IPS-20b (cell line): ENCODE measurements around the gene VENTX.
A peak's percentile ranks its signal among the peaks of the same experiment; 100 is the strongest.
"Not testable (repeated sequence)": the region's sequence is repeated elsewhere in the genome, so short reads cannot be mapped to it uniquely, and the experiment has no call there.

Source experiments
- H3K27ac ChIP-seq: one replicate; pipeline ENCODE4 v1.5.1; 2013; ENCODE audit warnings: low read length
- H3K27me3 ChIP-seq: 2 replicates; pipeline ENCODE4 v1.6.1; 2013; ENCODE audit warnings: mild to moderate bottlenecking, low read length, inconsistent platforms; ENCODE audit not compliant: insufficient read depth
- H3K36me3 ChIP-seq: 2 replicates; pipeline ENCODE4 v1.6.1; 2013; ENCODE audit warnings: low read depth, mild to moderate bottlenecking, inconsistent platforms, low read length, moderate library complexity; ENCODE audit not compliant: insufficient read depth
- H3K4me1 ChIP-seq: 2 replicates; pipeline ENCODE4 v1.6.1; 2013; ENCODE audit warnings: mild to moderate bottlenecking, control low read depth, inconsistent platforms, low read length, moderate library complexity; ENCODE audit not compliant: insufficient read depth
- H3K4me3 ChIP-seq: 2 replicates; pipeline ENCODE4 v1.5.1; 2013; ENCODE audit warnings: mild to moderate bottlenecking, low read length, inconsistent platforms
- H3K9ac ChIP-seq: 2 replicates; pipeline ENCODE4 v1.6.1; 2013; ENCODE audit warnings: low read depth, mild to moderate bottlenecking, inconsistent platforms, low read length, moderate library complexity
- H3K9me3 ChIP-seq: 2 replicates; pipeline ENCODE4 v1.6.1; 2013; ENCODE audit warnings: mild to moderate bottlenecking, low read depth, low read length, inconsistent platforms; ENCODE audit not compliant: insufficient read depth

Gene VENTX

DNA sequence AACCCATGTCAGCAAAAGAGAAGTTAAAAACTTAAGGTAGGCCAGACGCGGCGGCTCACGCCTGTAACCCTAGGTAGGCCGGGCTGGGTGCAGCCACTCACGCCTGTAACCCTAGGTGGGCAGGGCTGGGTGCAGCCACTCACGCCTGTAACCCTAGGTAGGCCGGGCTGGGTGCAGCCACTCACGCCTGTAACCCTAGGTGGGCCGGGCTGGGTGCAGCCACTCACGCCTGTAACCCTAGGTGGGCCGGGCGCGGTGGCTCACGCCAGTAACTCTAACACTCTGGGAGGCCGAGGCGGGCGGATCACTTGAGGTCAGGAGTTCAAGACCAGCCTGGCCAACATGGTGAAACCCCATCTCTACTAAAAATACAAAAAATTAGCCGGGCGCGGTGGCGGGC lies 15.9 kb upstream of the VENTX start:
- not testable (repeated sequence) for H3K9ac ChIP-seq, H3K4me1 ChIP-seq, H3K36me3 ChIP-seq, H3K4me3 ChIP-seq, H3K9me3 ChIP-seq, H3K27ac ChIP-seq, H3K27me3 ChIP-seq

DNA sequence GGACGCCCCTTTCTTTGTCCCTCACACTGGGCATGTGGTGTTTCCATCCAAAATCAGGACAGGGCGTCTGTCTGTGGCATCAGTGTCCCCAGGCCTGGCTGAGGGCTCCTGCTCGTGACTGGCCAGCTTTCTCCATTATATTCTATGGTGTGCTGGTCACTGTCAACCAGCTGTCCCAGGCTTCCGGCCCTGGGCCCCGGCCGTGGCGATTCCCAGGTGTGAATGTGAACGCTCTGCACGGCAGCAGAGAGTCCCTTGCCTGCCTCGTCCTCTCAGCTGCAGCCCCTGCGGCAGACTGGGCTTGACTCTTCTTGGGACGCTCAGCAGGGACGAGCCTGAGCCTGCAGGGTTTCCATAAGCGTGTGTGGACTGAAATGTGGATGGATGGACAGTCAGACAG lies 13.6 kb upstream of the VENTX start:
- Histone ChIP-seq H3K27ac (no peak overlapping the region), H3K9me3 (no peaks in the 10 kb centered on the region), H3K27me3 (peaks cover 24% of the 10 kb centered on the region), H3K9ac (no peak overlapping the region), H3K36me3 (no peaks in the 10 kb centered on the region), H3K4me1 (no peaks in the 10 kb centered on the region), H3K4me3 (no peak overlapping the region)

DNA sequence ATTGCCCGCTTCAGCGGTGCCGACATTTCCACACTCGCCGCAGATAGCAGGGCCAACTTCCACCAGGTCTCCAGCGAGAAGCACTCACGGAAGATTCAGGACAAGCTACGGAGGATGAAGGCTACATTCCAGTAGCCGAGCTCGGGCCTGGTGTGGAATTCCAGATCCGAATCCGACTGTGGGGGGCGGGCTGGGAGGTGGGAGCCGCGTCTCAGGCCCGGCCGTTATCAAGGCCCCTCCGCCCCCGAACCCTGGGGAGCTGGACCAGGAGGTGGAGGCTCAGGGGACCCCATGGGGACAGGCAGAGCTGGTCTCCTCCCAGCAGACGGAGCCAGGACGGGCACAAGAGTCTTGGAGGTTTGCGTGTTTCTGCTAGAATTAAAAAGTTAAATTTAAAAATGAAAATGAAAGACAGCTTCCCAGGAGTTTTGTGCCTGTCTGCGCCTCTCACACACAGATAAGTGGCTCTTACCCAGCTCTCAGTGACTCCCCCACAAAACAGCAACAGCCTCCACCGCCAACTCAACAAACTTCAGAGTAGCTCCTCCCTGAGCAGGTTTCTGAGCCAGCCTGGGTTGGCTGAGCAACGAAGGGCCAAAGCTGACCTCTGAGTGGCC lies 12.8 kb upstream of the VENTX start:
- no peaks in the 10 kb centered on the region for H3K4me1 ChIP-seq
- H3K27me3 ChIP-seq, result peaks cover 32% of the 10 kb centered on the region
- H3K36me3 ChIP-seq, result no peaks in the 10 kb centered on the region
- no peaks in the 10 kb centered on the region for H3K9me3 ChIP-seq
- no peak overlapping the region for H3K27ac ChIP-seq
- no peak overlapping the region; the same call in 1 of the 2 replicates for H3K9ac ChIP-seq
- no peak overlapping the region for H3K4me3 ChIP-seq

DNA sequence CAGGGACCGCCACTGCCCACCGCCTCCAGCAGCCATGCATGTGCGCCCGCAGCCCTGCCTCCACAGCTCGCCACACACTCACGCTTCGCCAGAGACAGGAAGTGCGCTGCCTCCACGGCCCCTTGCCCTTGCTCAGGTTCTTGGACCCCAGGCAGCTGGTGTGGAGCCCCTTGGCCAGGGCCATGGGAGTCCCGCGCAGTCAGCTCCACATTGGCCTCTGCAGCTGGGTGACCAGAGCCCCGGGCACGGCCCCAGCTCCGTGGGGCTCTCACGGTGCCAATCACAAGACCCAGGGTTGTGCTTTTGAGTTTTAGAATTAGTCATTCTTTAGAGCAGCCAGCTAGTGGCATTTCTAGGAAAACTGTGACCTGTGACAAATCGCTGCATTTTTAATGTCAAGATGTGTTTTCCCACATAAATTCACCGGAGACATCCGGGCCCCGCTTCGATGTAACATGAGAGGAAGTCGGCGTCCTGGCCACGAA lies 11.9 kb upstream of the VENTX start:
- Histone ChIP-seq H3K4me3 (no peak overlapping the region), H3K36me3 (no peaks in the 10 kb centered on the region), H3K4me1 (no peaks in the 10 kb centered on the region), H3K9ac (no peak overlapping the region), H3K27ac (no peak overlapping the region), H3K27me3 (peaks cover 39% of the 10 kb centered on the region), H3K9me3 (no peaks in the 10 kb centered on the region)

DNA sequence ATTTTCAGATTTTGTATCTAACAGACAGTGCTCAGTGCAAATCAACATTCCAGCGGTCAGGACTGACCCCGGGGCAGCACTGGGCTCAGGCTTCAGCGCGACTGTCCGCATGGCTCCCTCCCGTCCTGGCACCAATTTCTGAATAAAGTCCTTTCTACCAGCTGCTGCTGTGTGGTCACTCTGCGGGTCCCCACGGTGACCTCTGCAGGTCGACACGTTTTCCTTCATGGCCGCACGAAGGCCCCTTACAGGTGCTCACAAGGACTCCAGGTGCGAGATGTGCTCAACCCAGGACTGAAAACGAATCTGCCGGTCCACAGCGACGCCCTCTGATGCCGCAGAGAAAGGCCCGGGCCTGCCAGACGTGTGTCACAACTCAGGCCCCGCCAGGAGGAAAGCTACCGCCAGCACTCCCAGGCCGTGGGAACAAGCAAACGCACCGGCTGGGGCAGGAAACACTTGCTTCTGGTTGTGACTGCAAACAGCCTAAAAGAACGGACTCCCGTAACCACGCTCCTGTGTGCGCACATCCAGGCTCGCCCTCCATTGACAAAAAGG lies 11.3 kb upstream of the VENTX start:
- Histone ChIP-seq H3K4me3 (no peak overlapping the region), H3K27me3 (peaks cover 44% of the 10 kb centered on the region), H3K9me3 (no peaks in the 10 kb centered on the region), H3K27ac (no peak overlapping the region), H3K9ac (no peak overlapping the region), H3K36me3 (no peaks in the 10 kb centered on the region), H3K4me1 (no peaks in the 10 kb centered on the region; the same call in 1 of the 2 replicates)

DNA sequence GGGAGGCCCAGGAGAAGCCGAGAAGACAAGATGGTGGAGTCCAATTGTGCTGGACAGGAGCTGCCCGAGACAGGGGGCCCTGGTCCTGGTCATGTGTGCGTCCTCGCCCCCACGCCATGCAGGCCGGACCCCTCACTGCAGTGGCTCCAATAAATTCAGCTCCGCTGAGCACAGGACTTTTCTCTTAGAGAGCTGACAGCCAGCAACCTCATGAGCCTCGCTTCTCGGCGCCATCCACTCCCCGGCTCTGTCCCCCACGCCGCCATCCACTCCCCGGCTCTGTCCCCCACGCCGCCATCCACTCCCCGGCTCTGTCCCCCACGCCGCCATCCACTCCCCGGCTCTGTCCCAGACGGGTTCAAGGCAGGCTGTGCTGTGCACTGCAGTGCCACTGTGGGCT lies 10.4 kb upstream of the VENTX start:
- H3K36me3 ChIP-seq, result no peaks in the 10 kb centered on the region
- peaks cover 6% of the 10 kb centered on the region; the same call in 1 of the 2 replicates for H3K4me1 ChIP-seq
- H3K4me3 ChIP-seq, result no peak overlapping the region
- H3K9me3 ChIP-seq, result no peaks in the 10 kb centered on the region
- H3K9ac ChIP-seq, result no peak overlapping the region
- no peak overlapping the region for H3K27ac ChIP-seq
- peaks cover 54% of the 10 kb centered on the region for H3K27me3 ChIP-seq

DNA sequence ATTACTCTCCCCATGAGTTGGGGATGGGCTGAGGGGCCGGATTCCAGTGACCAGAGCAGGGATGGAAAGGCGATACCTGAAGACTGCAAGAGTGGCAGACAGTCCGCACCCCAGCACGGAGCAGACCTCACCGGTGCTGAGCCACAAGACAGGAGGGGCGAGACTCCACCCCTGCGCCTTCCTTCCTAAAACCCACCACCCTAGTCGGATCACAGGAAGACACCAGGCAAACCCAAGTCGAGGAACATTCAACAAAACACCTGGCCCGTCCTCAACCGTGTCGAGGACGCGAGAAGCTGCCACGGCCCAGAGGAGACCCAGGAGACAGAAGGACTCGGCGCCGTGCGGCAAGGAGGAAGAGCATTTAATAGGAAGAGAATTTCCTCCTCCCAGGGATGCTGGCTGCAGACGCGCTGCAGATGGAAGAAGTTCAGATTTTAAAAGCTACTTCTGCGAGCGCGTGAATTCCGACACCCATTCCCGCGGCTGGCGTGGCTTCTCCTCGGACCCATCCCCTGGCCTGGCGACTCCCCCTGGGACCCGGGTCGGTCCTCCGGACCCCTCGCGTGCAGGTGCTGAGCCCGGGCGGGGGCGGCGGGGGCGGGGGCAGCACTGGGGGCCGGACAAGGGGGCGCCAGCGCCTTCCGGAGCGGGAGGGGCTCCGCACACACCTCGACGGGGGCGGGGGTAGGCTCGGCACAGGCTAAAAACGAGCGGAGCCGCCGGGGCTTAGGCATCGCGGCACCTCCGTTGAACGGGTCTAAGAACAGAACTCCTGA lies 8.2 kb upstream of the VENTX start:
- Histone ChIP-seq H3K4me1 (peaks cover 7% of the 10 kb centered on the region; the same call in 1 of the 2 replicates), H3K27ac (no peak overlapping the region), H3K27me3 (peaks cover 76% of the 10 kb centered on the region), H3K4me3 (peak overlapping the region; percentile 58), H3K9ac (no peak overlapping the region), H3K9me3 (no peaks in the 10 kb centered on the region), H3K36me3 (no peaks in the 10 kb centered on the region)

DNA sequence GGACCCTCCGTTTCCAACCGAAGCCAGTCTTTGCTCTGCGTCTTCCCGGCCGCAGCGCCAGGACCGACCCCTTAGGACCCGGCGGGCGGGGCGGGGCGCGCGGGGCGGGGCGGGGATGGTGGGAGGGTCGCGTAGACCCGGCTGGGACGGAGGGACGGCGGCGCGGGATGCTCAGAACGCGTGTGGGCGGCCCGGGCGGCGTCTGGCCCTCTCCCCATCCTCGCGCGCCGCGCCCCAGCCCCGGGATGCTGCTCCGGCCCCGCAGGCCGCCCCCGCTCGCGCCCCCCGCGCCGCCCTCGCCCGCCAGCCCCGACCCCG lies 7.7 kb upstream of the VENTX start, which contains the start of gene UTF1:
Gene UTF1 (plus strand): TSS at position 174 of the 318 bp plus-strand sequence. CDS start 72 bp downstream, at position 246.
- H3K27me3 ChIP-seq, result peaks cover 80% of the 10 kb centered on the region
- no peaks in the 10 kb centered on the region for H3K9me3 ChIP-seq
- no peak within 1 kb of the TSS for H3K9ac ChIP-seq
- H3K4me3 ChIP-seq, result peak within 1 kb of the TSS; percentile 58
- no peaks in the 10 kb centered on the region for H3K36me3 ChIP-seq
- H3K27ac ChIP-seq, result no peak within 1 kb of the TSS
- peaks cover 7% of the 10 kb centered on the region; the same call in 1 of the 2 replicates for H3K4me1 ChIP-seq

DNA sequence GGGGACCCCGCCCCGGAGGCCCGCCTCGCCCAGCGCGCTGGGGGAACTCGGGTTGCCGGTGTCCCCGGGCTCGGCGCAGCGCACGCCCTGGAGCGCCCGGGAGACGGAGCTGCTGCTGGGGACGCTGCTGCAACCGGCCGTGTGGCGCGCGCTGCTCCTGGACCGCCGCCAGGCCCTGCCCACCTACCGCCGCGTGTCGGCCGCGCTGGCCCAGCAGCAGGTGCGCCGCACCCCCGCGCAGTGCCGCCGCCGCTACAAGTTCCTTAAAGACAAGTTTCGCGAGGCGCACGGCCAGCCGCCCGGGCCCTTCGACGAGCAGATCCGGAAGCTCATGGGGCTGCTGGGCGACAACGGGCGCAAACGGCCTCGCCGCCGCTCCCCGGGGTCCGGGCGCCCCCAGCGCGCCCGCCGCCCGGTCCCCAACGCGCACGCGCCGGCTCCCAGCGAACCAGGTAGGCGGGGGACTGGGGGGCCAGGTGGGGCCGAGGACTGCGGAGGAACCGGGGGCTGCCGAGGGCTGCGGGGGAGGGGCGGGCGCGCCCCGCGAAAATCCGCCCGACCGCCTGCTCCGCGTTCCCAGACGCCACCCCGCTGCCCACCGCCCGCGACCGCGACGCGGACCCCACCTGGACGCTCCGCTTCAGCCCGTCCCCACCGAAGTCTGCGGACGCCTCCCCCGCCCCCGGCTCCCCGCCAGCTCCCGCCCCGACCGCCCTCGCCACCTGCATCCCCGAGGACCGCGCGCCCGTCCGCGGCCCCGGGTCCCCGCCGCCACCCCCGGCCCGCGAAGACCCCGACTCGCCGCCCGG lies 7.1 kb upstream of the VENTX start:
- Histone ChIP-seq H3K36me3 (no peaks in the 10 kb centered on the region), H3K27ac (no peak overlapping the region), H3K9me3 (no peaks in the 10 kb centered on the region), H3K27me3 (peaks cover 85% of the 10 kb centered on the region), H3K4me3 (no peak overlapping the region; the same call in 1 of the 2 replicates), H3K9ac (no peak overlapping the region), H3K4me1 (peaks cover 7% of the 10 kb centered on the region; the same call in 1 of the 2 replicates)

DNA sequence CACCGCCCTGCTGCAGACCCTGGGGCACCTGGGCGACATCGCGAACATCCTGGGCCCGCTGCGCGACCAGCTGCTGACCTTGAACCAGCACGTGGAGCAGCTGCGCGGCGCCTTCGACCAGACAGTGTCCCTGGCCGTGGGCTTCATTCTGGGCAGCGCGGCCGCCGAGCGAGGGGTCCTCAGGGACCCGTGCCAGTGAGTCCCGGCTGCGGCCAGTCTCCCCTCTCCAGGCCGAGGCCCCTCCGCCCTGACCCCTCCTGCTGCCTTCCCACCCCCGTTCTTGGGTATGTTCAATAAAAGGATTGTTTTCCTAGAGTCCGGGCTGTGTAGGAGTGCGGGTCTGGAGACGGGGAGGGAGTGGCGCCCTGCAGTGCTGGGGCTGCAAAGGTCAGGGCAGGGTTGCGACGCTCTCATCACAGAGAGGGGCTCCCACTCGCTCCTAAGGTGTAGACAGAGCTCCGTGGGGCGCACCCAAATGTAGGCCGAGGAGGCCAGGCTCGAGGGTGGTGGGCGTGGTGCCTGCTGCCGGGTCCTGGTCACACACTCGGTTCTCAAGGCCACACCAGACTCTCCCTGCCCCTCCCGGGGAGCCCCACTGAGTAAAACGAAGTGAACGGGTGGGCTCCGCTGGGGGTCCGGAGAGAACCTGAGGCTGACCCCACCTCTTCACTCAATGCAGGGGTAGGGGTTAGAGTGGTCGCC lies 6.3 kb upstream of the VENTX start:
- no peaks in the 10 kb centered on the region for H3K36me3 ChIP-seq
- H3K27me3 ChIP-seq, result peaks cover 93% of the 10 kb centered on the region
- no peak overlapping the region for H3K27ac ChIP-seq
- H3K4me3 ChIP-seq, result peak overlapping the region; percentile 49
- H3K4me1 ChIP-seq, result peaks cover 7% of the 10 kb centered on the region; the same call in 1 of the 2 replicates
- no peaks in the 10 kb centered on the region for H3K9me3 ChIP-seq
- H3K9ac ChIP-seq, result no peak overlapping the region
